A549 (cell line): ENCODE data around the gene CPLANE2. TPM values are rescaled to one million over a fixed set of nuclear protein-coding genes. Genes with fewer than 3 reads are reported as not detected.

Source experiments
- ATAC-seq, 2 experiments: fragments of 200-7000 bp in 1 of 2; fragments of >200 bp in 1 of 2; cut with Nextera tagmentation in 1 of 2; cut with Tn5 transposase in 1 of 2; 3 replicates each; pipeline versions ENCODE4 v1.8.0 to v1.9.1; 2018 to 2020; ENCODE audit warnings: mild to moderate bottlenecking in 1 of 2, moderate library complexity in 1 of 2
- CTCF ChIA-PET: fragments of 300-600 bp; sonication (Branson Sonifier 250); formaldehyde crosslinking; extraction: SDS; loops from one replicate; lab custom pipeline; 2021; ENCODE audit warnings: antibody characterized with exemption, inconsistent platforms; lab: Yijun Ruan, JAX
- POLR2A ChIA-PET: fragments of 350-600 bp; formaldehyde crosslinking; extraction: SDS; loops from one replicate; lab custom pipeline; 2021; ENCODE audit warnings: antibody characterized with exemption, inconsistent platforms; lab: Yijun Ruan, JAX
- DNase-seq, 2 experiments: peaks; one replicate each; pipeline versions ENCODE4 v3.0.0 to v3.0.0-alpha.2; 2011 to 2016; ENCODE audit warnings: low read depth in 1 of 2, low spot score in 1 of 2
- FAIRE-seq: peaks from 2 replicates; lab custom pipeline; 2011; peaks lifted over from hg19 to GRCh38; lab: Jason Lieb, UNC
- H3K27ac ChIP-seq, 2 experiments: fragments of >200 bp; sonication (Bioruptor Twin); formaldehyde crosslinking; 3 replicates each; pipeline ENCODE4 v1.5.1; 2016 to 2017
- H3K4me1 ChIP-seq: fragments of >200 bp; sonication (Bioruptor Twin); formaldehyde crosslinking; 3 replicates; pipeline ENCODE4 v1.6.1; 2016
- H3K4me2 ChIP-seq: fragments of >200 bp; sonication (Bioruptor Twin); formaldehyde crosslinking; 3 replicates; pipeline ENCODE4 v1.6.1; 2016
- H3K4me3 ChIP-seq: fragments of >200 bp; sonication (Bioruptor Twin); formaldehyde crosslinking; 3 replicates; pipeline ENCODE4 v1.5.1; 2016
- H3K9me3 ChIP-seq: fragments of >200 bp; sonication (Bioruptor Twin); formaldehyde crosslinking; 3 replicates; pipeline ENCODE4 v1.6.1; 2016
- CBX2 ChIP-seq: fragments of 200-600 bp; sonication (generic); IDR thresholded peaks from 2 replicates; pipeline ENCODE4 v1.6.1; 2016; ENCODE audit warnings: low read depth, mild to moderate bottlenecking, borderline replicate concordance
- CHD2 ChIP-seq: fragments of 150-350 bp; IDR thresholded peaks from 2 replicates; pipeline ENCODE4 v1.6.1; 2014; ENCODE audit warnings: low read length; ENCODE audit not compliant: partially characterized antibody
- EHMT2 ChIP-seq: fragments of 200-600 bp; sonication (generic); IDR thresholded peaks from 2 replicates; pipeline ENCODE4 v1.6.1; 2016; ENCODE audit warnings: antibody characterized with exemption, low read depth, mild to moderate bottlenecking, moderate library complexity
- ESRRA ChIP-seq: fragments of 150-350 bp; IDR thresholded peaks from 2 replicates; pipeline ENCODE4 v1.6.1; 2014; ENCODE audit warnings: mild to moderate bottlenecking, low read length, borderline replicate concordance
- HEYL ChIP-seq: fragments of 250-450 bp; sonication (Bioruptor Pico); IDR thresholded peaks from 2 replicates; pipeline ENCODE4 v1.8.0; 2021; ENCODE audit warnings: mild to moderate bottlenecking, moderate library complexity
- HOXA7 ChIP-seq: fragments of 250-450 bp; sonication (Bioruptor Pico); IDR thresholded peaks from 2 replicates; pipeline ENCODE4 v1.5.0; 2020; ENCODE audit warnings: mild to moderate bottlenecking, moderate library complexity
- KDM5A ChIP-seq: fragments of 200-600 bp; sonication (generic); IDR thresholded peaks from 2 replicates; pipeline ENCODE4 v1.6.1; 2016; ENCODE audit warnings: antibody characterized with exemption, mild to moderate bottlenecking
- MAZ ChIP-seq: fragments of 150-350 bp; IDR thresholded peaks from 2 replicates; pipeline ENCODE4 v1.6.1; 2014; ENCODE audit warnings: antibody characterized with exemption, low read depth, low read length, borderline replicate concordance
- RAD21 ChIP-seq, 2 experiments: fragments of >200 bp in 1 of 2; sonication (Bioruptor Twin) in 1 of 2; formaldehyde crosslinking in 1 of 2; IDR thresholded peaks in 1 of 2; conservative IDR thresholded peaks in 1 of 2; 2 replicates in 1 of 2; 3 replicates in 1 of 2; pipeline ENCODE4 v1.6.1; 2012 to 2018; ENCODE audit warnings: inconsistent platforms in 1 of 2
- RARB ChIP-seq: fragments of 250-450 bp; sonication (Bioruptor Pico); IDR thresholded peaks from 2 replicates; pipeline ENCODE4 v1.8.0; 2021; ENCODE audit warnings: mild to moderate bottlenecking, moderate library complexity
- RNF2 ChIP-seq: fragments of 200-600 bp; sonication (generic); IDR thresholded peaks from 2 replicates; pipeline ENCODE4 v1.6.1; 2016; ENCODE audit warnings: low read depth, mild to moderate bottlenecking, antibody characterized with exemption, moderate library complexity, borderline replicate concordance
- ZFP36 ChIP-seq: fragments of 450-650 bp; IDR thresholded peaks from 2 replicates; pipeline ENCODE4 v1.6.1; 2014; ENCODE audit warnings: borderline replicate concordance; ENCODE audit not compliant: partially characterized antibody
- ZNF302 ChIP-seq: fragments of 250-450 bp; sonication (Bioruptor Pico); IDR thresholded peaks from 2 replicates; pipeline ENCODE4 v1.9.0; 2021; ENCODE audit warnings: inconsistent platforms, mild to moderate bottlenecking, moderate library complexity
- ZSCAN20 ChIP-seq: fragments of 250-450 bp; sonication (Bioruptor Pico); IDR thresholded peaks from 2 replicates; pipeline ENCODE4 v1.8.0; 2022; ENCODE audit warnings: mild to moderate bottlenecking, moderate library complexity
- WGBS: methylation state at CpG from one replicate; pipeline ENCODE4 v1.1.6; 2017; ENCODE audit errors: missing lambda C conversion rate; 5-methylcytosine and 5-hydroxymethylcytosine counted together
- polyA plus RNA-seq, 4 experiments: library from polyadenylated mRNA; depleted of rRNA in 3 of 4; stranded (reverse); fragments of >200 nt; fragmentation: RNase III in 1 of 4; extraction: RNeasy Plus Mini Kit Qiagen cat#74134 plus additional on column Dnase treatment in 1 of 4; gene quantifications; 2 replicates in 3 of 4; 3 replicates in 1 of 4; pipeline ENCODE4 v1.2.3, GENCODE V29; 2011 to 2017
- TF ChIP-seq, protein P1 (sequence below): fragments of >200 bp; sonication (Bioruptor Twin); formaldehyde crosslinking; IDR thresholded peaks from 3 replicates; pipeline ENCODE4 v1.5.1; 2016
- TF ChIP-seq, protein P2 (sequence below): IDR thresholded peaks from 2 replicates; pipeline ENCODE4 v1.6.1; 2012
- TF ChIP-seq, protein P3 (sequence below): fragments of 200-600 bp; sonication (generic); IDR thresholded peaks from 2 replicates; pipeline ENCODE4 v1.6.1; 2016; ENCODE audit warnings: antibody characterized with exemption, mild to moderate bottlenecking, moderate library complexity
- TF ChIP-seq, protein P4 (sequence below): fragments of 150-350 bp; IDR thresholded peaks from 2 replicates; pipeline ENCODE4 v1.6.1; 2014; ENCODE audit warnings: low read depth, mild to moderate bottlenecking, low read length
- TF ChIP-seq, protein P5 (sequence below): fragments of 250-450 bp; sonication (Bioruptor Pico); IDR thresholded peaks from 2 replicates; pipeline ENCODE4 v1.5.0; 2021; ENCODE audit warnings: mild to moderate bottlenecking, moderate library complexity, borderline replicate concordance

Gene CPLANE2
- polyA plus RNA-seq, 2 of the 4 experiments (the other 2 are of a cell fraction), result 2.4 to 3.7 TPM

DNA sequence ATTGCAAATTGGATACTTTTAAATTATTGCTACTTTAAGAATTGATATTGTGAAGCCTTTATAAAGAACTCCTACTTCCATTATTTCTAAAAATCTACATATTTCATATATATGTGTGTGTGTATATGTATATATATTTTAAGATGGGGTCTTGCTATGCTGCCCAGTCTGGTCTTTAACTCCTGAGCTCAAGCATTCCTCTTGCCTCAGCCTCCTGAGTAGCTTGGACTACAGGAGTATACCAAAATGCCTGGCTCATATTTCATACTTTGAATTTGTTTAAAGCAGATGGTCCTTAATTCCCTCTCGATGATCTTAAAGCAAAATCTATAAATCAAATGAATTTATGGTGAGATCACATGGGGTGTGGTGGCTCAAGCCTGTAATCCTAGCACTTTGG, 25.1 kb upstream of the CPLANE2 start:
- WGBS, result 95% methylated on average over 1 of the region's 1 CpG
- Histone ChIP-seq H3K4me2 (no peak overlapping the region), H3K9me3 (no peaks in the 10 kb centered on the region), H3K27ac (no peak overlapping the region), H3K4me1 (peaks cover 10% of the 10 kb centered on the region; the same call in 2 of the 3 replicates), H3K4me3 (no peak overlapping the region)
- DNase-seq, result no peak
- TF ChIP-seq CBX2, result no peak
- TF ChIP-seq ZFP36, result no peak
- TF ChIP-seq HEYL (CRISPR knock-in tag), result no peak
- TF ChIP-seq, protein P1, sequence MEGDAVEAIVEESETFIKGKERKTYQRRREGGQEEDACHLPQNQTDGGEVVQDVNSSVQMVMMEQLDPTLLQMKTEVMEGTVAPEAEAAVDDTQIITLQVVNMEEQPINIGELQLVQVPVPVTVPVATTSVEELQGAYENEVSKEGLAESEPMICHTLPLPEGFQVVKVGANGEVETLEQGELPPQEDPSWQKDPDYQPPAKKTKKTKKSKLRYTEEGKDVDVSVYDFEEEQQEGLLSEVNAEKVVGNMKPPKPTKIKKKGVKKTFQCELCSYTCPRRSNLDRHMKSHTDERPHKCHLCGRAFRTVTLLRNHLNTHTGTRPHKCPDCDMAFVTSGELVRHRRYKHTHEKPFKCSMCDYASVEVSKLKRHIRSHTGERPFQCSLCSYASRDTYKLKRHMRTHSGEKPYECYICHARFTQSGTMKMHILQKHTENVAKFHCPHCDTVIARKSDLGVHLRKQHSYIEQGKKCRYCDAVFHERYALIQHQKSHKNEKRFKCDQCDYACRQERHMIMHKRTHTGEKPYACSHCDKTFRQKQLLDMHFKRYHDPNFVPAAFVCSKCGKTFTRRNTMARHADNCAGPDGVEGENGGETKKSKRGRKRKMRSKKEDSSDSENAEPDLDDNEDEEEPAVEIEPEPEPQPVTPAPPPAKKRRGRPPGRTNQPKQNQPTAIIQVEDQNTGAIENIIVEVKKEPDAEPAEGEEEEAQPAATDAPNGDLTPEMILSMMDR, result no peak
- no peak for TF ChIP-seq ZSCAN20 (CRISPR knock-in tag)
- no peak for TF ChIP-seq MAZ
- TF ChIP-seq, protein P2, sequence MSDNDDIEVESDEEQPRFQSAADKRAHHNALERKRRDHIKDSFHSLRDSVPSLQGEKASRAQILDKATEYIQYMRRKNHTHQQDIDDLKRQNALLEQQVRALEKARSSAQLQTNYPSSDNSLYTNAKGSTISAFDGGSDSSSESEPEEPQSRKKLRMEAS, result no peak
- FAIRE-seq, result no peak
- POLR2A ChIA-PET, result no interaction called here
- CTCF ChIA-PET, result interaction anchor here (0.9 to 1.6 kb wide), 2 partner anchors 18 to 180 kb away, joined by 3 to 5 read pairs; no protein-coding TSS in a partner anchor
- ATAC-seq, result no peak

DNA sequence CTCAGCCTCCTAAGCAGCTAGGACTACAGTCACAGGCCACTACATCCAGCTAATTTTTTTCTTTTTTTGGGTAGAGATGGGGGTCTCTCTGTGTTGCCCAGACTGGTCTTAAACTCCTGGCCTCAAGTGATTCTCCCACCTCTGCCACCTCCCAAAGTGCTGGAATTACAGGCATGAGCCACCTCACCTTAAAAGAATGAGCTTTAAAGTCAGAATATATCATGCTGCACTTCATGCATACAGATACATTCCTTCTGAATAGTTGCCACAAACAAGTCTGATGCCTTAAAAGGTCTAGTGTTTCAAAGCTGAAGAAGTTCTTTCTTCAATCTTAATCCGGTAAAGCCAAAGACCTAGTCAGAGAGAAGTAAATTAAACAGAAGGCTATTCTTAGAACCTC, 23.8 kb upstream of the CPLANE2 start:
- H3K27ac ChIP-seq, result 0 out of 6 replicates have a peak overlapping the region, but pooled peaks of 1 of the 2 experiments have one; percentile 26
- no peak overlapping the region for H3K4me2 ChIP-seq
- TF ChIP-seq ZNF302 (CRISPR knock-in tag) (no peak), EHMT2 (no peak)
- TF ChIP-seq, protein P3, sequence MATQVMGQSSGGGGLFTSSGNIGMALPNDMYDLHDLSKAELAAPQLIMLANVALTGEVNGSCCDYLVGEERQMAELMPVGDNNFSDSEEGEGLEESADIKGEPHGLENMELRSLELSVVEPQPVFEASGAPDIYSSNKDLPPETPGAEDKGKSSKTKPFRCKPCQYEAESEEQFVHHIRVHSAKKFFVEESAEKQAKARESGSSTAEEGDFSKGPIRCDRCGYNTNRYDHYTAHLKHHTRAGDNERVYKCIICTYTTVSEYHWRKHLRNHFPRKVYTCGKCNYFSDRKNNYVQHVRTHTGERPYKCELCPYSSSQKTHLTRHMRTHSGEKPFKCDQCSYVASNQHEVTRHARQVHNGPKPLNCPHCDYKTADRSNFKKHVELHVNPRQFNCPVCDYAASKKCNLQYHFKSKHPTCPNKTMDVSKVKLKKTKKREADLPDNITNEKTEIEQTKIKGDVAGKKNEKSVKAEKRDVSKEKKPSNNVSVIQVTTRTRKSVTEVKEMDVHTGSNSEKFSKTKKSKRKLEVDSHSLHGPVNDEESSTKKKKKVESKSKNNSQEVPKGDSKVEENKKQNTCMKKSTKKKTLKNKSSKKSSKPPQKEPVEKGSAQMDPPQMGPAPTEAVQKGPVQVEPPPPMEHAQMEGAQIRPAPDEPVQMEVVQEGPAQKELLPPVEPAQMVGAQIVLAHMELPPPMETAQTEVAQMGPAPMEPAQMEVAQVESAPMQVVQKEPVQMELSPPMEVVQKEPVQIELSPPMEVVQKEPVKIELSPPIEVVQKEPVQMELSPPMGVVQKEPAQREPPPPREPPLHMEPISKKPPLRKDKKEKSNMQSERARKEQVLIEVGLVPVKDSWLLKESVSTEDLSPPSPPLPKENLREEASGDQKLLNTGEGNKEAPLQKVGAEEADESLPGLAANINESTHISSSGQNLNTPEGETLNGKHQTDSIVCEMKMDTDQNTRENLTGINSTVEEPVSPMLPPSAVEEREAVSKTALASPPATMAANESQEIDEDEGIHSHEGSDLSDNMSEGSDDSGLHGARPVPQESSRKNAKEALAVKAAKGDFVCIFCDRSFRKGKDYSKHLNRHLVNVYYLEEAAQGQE, result no peak
- DNase-seq, result no peak
- H3K4me1 ChIP-seq, result peaks cover 10% of the 10 kb centered on the region; the same call in 2 of the 3 replicates
- no peaks in the 10 kb centered on the region for H3K9me3 ChIP-seq
- no peak overlapping the region for H3K4me3 ChIP-seq
- ATAC-seq, result no peak
- FAIRE-seq, result no peak
- ChIA-PET POLR2A (no interaction called here), CTCF (interaction anchor here (0.9 to 1.6 kb wide), 3 partner anchors 17 to 76 kb away, joined by 3 to 5 read pairs (median 3); no protein-coding TSS in a partner anchor)
- 68% methylated on average over 1 of the region's 1 CpG for WGBS

GRCh38 chr1:16258591-16259135, 21.7 kb upstream of the CPLANE2 start:
- Histone ChIP-seq H3K4me1 (peaks cover 12% of the 10 kb centered on the region; the same call in 2 of the 3 replicates), H3K4me2 (no peak overlapping the region), H3K27ac (no peak overlapping the region), H3K4me3 (no peak overlapping the region), H3K9me3 (no peaks in the 10 kb centered on the region)
- 88% methylated on average over 9 of the region's 9 CpGs for WGBS
- FAIRE-seq, result no peak
- no peak for ATAC-seq
- DNase-seq, result no peak
- CTCF ChIA-PET, result no interaction called here
- POLR2A ChIA-PET, result no interaction called here
- TF ChIP-seq RAD21 (conservative IDR thresholded peaks at IDR 0.05 in 1 of 2, IDR thresholded peaks at IDR 0.05 in 1 of 2), result no peak
- no peak for TF ChIP-seq HOXA7 (CRISPR knock-in tag)
- no peak for TF ChIP-seq EHMT2
- no peak for TF ChIP-seq RNF2
- TF ChIP-seq RARB (CRISPR knock-in tag), result no peak
- no peak for TF ChIP-seq CHD2
- no peak for TF ChIP-seq KDM5A
- TF ChIP-seq ESRRA, result no peak
- TF ChIP-seq, protein P1, result no peak
- TF ChIP-seq, protein P4, sequence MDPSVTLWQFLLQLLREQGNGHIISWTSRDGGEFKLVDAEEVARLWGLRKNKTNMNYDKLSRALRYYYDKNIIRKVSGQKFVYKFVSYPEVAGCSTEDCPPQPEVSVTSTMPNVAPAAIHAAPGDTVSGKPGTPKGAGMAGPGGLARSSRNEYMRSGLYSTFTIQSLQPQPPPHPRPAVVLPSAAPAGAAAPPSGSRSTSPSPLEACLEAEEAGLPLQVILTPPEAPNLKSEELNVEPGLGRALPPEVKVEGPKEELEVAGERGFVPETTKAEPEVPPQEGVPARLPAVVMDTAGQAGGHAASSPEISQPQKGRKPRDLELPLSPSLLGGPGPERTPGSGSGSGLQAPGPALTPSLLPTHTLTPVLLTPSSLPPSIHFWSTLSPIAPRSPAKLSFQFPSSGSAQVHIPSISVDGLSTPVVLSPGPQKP, result no peak
- TF ChIP-seq, protein P5, sequence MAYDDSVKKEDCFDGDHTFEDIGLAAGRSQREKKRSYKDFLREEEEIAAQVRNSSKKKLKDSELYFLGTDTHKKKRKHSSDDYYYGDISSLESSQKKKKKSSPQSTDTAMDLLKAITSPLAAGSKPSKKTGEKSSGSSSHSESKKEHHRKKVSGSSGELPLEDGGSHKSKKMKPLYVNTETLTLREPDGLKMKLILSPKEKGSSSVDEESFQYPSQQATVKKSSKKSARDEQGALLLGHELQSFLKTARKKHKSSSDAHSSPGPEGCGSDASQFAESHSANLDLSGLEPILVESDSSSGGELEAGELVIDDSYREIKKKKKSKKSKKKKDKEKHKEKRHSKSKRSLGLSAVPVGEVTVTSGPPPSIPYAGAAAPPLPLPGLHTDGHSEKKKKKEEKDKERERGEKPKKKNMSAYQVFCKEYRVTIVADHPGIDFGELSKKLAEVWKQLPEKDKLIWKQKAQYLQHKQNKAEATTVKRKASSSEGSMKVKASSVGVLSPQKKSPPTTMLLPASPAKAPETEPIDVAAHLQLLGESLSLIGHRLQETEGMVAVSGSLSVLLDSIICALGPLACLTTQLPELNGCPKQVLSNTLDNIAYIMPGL (CRISPR knock-in tag), result no peak
